Large intestine (tissue), 3 donors: Measurements from ENCODE around the gene KDM8. TPM values are rescaled to one million over a fixed set of nuclear protein-coding genes. Genes with fewer than 3 reads are reported as not detected.
"Not testable (repeated sequence)": the region's sequence is repeated elsewhere in the genome, so short reads cannot be mapped to it uniquely, and the experiment has no call there.

Experiments used
- DNase-seq, 2 donors: peaks; one replicate each; pipeline versions ENCODE4 v3.0.0 to v3.0.0-alpha.2; 2013
- H3K27ac ChIP-seq: one replicate; pipeline ENCODE4 v1.5.1; 2013; ENCODE audit warnings: low read length
- H3K27me3 ChIP-seq: 2 replicates; pipeline ENCODE4 v1.6.1; 2013; ENCODE audit warnings: low read length; ENCODE audit not compliant: control insufficient read depth, insufficient read depth
- H3K36me3 ChIP-seq: 2 replicates; pipeline ENCODE4 v1.6.1; 2013; ENCODE audit warnings: low read length; ENCODE audit not compliant: control insufficient read depth, insufficient read depth
- H3K4me1 ChIP-seq: one replicate; pipeline ENCODE4 v1.6.1; 2013; ENCODE audit warnings: low read length; ENCODE audit not compliant: control insufficient read depth, insufficient read depth
- H3K4me3 ChIP-seq: one replicate; pipeline ENCODE4 v1.5.1; 2013; ENCODE audit warnings: low read length
- H3K9me3 ChIP-seq: one replicate; pipeline ENCODE4 v1.6.1; 2013; ENCODE audit warnings: mild to moderate bottlenecking, low read depth, low read length, moderate library complexity; ENCODE audit not compliant: control insufficient read depth
- WGBS: methylation state at CpG from one replicate; pipeline ENCODE4 v1.1.5; 2013; ENCODE audit warnings: low lambda C conversion rate; ENCODE audit not compliant: insufficient coverage; 5-methylcytosine and 5-hydroxymethylcytosine counted together
- polyA plus RNA-seq: library from polyadenylated mRNA; unstranded; fragments of 120-200 nt; gene quantifications from one replicate; pipeline ENCODE4 v1.2.1, GENCODE V29; 2013

Gene KDM8
- polyA plus RNA-seq, 1 donor: 32.1 TPM

DNA sequence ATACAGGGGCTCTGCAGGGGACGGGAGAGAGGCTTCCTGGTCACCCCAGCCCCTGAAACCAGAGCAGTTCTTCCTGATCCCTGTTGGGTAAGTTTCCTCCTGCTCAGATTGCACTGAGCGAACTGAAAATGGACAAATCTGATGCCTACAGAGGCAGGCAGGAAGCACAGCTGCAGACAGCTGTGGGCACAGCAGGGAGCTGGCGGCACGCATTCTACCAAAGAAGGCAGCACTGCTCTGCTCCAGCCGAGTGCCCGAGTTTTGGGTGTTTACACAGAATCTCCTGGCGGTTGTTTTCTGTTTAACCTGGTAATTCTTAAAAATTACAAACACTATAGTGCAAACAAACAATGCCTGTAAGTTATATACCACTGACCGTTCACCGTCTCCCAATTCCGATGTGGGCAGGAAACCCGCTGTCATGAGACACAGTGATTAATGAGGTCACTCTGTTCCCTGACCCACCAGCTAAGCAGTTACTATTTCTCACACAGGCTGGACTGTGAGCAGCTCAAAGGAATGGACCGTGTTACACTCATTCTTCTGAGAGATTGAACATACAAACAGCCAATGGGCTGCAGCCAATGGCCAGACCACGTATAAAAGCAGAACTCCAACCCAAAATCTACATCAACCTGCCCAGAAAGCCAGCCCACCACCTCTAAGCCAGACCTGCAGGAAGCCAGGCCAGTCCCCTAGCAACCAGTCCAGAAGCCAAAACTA, 39.7 kb downstream of the KDM8 start:
- Histone ChIP-seq H3K27me3 (no peaks in the 10 kb centered on the region), H3K4me1 (peaks cover 26% of the 10 kb centered on the region), H3K4me3 (no peak overlapping the region), H3K9me3 (no peaks in the 10 kb centered on the region), H3K27ac (peak overlapping the region; percentile 60), H3K36me3 (peaks cover 12% of the 10 kb centered on the region)
- DNase-seq: peak in 1 of 2 donors; percentile 50
- no CpG with 5 or more reads among the region's 13 CpGs for WGBS

DNA sequence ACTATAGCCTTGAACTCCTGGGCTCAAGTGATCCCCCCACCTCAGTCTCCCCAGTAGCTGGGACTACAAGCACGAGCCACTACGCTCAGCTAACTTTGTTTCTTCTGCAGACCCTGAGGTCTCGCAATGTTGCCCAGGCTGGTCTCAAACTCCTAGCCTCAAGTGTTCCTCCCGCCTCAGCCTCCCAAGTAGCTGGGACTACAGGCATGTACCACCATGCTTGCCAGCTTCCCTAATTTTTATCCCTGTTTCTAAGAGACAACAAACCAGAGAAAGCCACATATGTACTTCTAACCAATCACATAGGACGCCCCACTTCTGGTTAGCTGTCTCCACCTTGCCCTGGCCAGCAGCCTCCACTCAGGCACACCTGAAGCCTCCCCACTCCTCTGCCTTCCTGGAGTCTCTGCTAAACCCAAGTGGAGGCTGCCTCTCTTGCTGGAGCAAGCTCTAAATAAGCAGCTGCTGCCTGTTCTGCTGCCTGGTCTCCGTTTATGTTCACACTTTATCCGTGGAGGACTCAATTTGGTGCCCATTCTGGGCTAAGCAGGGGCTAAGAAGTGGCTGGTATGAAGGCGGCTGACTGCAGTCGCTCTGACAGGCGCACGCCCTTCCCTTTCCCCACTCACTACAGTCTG, 40.5 kb downstream of the KDM8 start:
- peaks cover 26% of the 10 kb centered on the region for H3K4me1 ChIP-seq
- DNase-seq: no peak
- H3K27me3 ChIP-seq: no peaks in the 10 kb centered on the region
- H3K9me3 ChIP-seq: no peaks in the 10 kb centered on the region
- H3K27ac ChIP-seq: no peak overlapping the region
- H3K4me3 ChIP-seq: no peak overlapping the region
- peaks cover 12% of the 10 kb centered on the region for H3K36me3 ChIP-seq
- WGBS: no CpG with 5 or more reads among the region's 11 CpGs

DNA sequence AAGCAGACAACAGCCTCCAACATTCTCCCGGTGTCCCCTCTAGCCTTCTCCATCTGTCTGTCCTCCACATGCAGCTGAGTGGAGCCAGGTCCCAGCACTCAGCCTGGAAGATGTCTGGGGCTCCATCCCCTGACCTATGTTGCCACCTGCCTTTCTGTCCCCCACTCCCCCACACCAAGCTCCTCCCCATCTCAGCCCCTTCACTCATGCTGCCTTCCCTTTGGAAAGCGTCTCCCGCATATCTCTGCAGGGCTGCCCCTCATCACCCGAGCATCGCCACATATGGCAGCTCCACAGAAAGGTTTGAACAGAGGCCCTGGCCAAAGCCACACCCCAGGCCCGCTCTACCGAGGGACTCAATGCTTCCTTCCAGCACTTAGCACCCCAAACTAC, 41.0 kb downstream of the KDM8 start:
- H3K9me3 ChIP-seq: no peaks in the 10 kb centered on the region
- no peak for DNase-seq
- WGBS: no CpG with 5 or more reads among the region's 7 CpGs
- peaks cover 26% of the 10 kb centered on the region for H3K4me1 ChIP-seq
- no peak overlapping the region for H3K27ac ChIP-seq
- no peaks in the 10 kb centered on the region for H3K27me3 ChIP-seq
- peaks cover 12% of the 10 kb centered on the region for H3K36me3 ChIP-seq
- H3K4me3 ChIP-seq: no peak overlapping the region

DNA sequence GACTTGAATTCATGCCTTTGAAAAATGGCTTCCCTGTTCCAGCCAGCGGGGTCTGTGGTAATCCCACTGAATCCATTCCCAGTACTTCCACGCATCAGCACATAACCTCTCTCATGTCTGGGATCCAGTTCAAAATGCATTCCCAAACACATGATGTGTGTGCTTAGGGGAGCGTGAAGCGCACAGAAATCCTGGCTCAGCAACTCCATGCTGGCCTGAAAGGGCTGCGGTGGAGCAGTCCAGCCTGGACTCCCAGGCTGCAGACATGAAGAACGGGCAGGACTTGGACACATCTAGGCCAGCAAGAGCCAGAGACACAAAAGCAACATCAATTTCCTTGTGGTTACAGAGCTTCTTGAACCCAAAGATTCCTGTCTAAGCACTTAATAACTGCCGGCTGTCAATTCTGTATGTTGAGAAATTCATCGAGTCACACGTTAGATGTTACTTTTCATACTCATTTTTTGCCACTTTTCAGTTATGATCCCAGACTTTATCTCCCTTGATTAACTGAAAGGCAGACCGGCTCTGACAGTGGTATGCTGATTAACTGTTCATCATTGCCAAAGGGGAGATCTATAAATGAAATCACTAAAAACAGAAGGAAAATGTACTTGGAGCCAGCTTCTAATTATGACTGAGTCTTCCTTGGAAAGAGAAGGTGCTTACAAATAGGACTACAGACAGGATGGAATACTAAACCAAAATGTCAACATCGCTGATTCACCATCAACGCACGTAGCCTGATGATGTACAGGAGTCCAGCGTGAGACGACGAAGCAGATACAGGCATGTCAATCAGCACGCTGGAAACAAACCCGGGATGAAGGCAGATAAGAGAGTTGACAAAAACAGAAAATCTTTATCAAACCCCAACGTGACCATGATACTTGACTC, 42.2 kb downstream of the KDM8 start:
- DNase-seq: peak in 1 of 2 donors; percentile 38
- no peaks in the 10 kb centered on the region for H3K27me3 ChIP-seq
- peaks cover 26% of the 10 kb centered on the region for H3K4me1 ChIP-seq
- no peaks in the 10 kb centered on the region for H3K9me3 ChIP-seq
- H3K36me3 ChIP-seq: peaks cover 9% of the 10 kb centered on the region
- WGBS: no CpG with 5 or more reads among the region's 19 CpGs
- H3K4me3 ChIP-seq: no peak overlapping the region
- no peak overlapping the region for H3K27ac ChIP-seq

DNA sequence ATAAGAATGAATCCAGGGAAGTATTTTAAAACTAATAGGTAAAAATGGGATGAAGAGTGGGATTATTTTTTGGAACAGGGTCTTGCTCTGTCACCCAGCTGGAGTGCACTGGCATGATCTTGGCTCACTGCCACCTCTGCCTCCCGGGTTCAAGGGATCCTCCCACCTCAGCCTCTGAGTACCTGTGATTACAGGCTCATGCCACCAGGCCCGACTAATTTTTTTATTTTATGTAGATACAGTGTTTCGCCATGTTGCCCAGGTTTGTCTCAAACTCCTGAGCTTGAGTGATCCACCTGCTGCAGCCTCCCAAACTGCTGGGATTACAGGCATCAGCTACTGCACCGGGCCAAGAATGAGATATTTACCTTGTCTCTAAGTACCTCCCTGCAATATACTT, 43.1 kb downstream of the KDM8 start:
- H3K4me1 ChIP-seq: peaks cover 22% of the 10 kb centered on the region

DNA sequence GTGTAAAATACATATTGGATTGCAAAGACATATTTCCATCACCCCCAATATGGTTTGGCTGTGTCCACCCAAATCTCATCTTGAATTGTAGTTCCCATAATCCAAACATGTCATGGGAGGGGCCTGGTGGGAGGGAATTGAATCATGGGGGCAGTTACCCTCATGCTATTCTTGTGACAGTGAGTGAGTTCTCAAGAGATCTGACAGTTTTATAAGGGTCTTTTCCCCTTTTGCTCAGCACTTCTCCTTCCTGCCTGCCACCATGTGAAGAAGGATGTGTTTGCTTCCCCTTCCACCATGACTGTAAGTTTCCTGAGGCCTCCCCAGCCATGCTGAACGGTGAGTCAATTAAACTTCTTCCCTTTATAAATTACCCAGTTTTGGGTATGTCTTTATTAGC, 43.8 kb downstream of the KDM8 start:
- not testable (repeated sequence) for DNase-seq, H3K27me3 ChIP-seq, H3K4me3 ChIP-seq, H3K27ac ChIP-seq, H3K9me3 ChIP-seq
- WGBS: no CpG with 5 or more reads among the region's 1 CpG
- Histone ChIP-seq H3K4me1 (peaks cover 18% of the 10 kb centered on the region), H3K36me3 (peaks cover 11% of the 10 kb centered on the region)

More for the DNA sequence above, 43.1 kb downstream of the KDM8 start:
- no CpG with 5 or more reads among the region's 4 CpGs for WGBS
- H3K27ac ChIP-seq: no peak overlapping the region
- no peaks in the 10 kb centered on the region for H3K9me3 ChIP-seq
- H3K27me3 ChIP-seq: no peaks in the 10 kb centered on the region
- DNase-seq: no peak
- H3K36me3 ChIP-seq: peaks cover 9% of the 10 kb centered on the region
- no peak overlapping the region for H3K4me3 ChIP-seq

DNA sequence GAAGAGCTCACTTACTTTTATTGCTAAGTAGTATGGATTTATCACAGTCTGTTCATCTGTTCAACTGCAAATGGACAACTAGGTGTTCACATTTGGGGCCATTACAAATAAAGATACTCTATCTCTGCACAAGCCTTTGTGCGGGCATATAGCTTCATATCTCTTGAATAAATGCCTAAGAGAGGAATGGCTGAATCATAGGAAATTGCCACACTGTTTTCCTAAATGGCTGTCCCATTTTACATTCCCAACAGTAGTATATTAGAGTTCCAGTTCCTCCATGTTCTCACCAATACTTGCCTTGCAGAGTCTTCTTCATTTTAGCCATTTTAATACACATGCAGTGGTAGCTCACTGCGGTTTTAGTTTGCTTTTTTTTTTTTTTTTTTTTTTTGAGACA, 44.7 kb downstream of the KDM8 start:
- Histone ChIP-seq H3K4me1 (peaks cover 9% of the 10 kb centered on the region), H3K4me3 (no peak overlapping the region), H3K27ac (no peak overlapping the region), H3K36me3 (peaks cover 14% of the 10 kb centered on the region), H3K9me3 (no peaks in the 10 kb centered on the region), H3K27me3 (no peaks in the 10 kb centered on the region)
- no CpG with 5 or more reads among the region's 2 CpGs for WGBS
- no peak for DNase-seq

DNA sequence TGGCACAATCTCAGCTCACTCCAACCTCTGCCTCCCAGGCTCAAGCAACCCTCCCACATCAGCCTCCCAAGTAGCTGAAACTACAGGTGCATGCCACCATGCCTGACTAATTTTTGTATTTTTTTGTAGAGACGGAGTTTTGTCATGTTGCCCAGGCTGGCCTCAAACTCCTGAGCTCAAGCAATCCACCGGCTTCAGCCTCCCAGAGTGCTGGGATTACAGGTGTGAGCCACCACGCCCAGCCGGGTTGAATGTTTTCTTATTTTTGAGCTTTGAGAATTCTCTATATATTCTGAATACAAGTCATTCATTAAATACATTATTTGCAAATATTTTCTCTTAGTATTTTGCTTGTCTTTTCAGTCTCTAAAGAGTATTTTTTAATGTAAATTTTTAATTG, 45.6 kb downstream of the KDM8 start:
- not testable (repeated sequence) for H3K4me3 ChIP-seq, H3K27ac ChIP-seq, DNase-seq, H3K4me1 ChIP-seq, H3K27me3 ChIP-seq, H3K9me3 ChIP-seq
- 100% methylated on average over 1 of the region's 4 CpGs for WGBS
- H3K36me3 ChIP-seq: peaks cover 20% of the 10 kb centered on the region

DNA sequence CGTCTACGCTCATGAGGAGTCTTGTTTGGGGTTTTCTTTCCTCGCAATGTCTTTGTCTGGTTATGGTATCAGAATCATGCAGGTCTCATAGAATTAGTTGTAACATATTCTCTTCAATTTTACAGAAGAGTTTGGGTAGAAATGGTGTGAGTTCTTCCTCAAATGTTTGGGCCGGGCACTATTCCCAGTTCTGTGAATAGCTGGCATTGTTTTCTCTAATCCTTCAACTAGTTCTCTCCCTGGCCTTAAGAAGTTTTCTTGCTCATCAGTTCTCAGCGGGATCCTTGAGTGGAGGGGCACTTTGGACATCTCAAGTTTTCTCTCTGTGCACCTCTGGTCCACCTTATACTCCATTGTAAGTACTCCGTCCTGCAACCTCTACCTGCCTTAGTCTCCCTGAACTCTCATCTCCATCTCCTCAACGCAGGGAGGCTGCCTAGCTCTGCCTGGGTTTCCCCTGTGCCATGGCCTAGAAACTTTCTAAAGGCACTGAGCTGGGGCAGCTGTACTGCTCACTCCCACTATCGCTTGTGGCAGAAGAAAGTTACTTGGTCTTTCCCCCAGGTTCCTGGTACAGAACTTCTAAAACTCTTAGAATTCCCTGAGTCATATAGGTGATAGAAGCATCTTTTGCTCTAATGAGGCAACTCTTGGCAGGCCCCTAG, 48.3 kb downstream of the KDM8 start:
- H3K4me1 ChIP-seq: peaks cover 2% of the 10 kb centered on the region
- WGBS: no CpG with 5 or more reads among the region's 8 CpGs
- H3K27ac ChIP-seq: no peak overlapping the region
- H3K27me3 ChIP-seq: no peaks in the 10 kb centered on the region
- no peaks in the 10 kb centered on the region for H3K9me3 ChIP-seq
- DNase-seq: no peak
- H3K4me3 ChIP-seq: no peak overlapping the region
- H3K36me3 ChIP-seq: peaks cover 29% of the 10 kb centered on the region

DNA sequence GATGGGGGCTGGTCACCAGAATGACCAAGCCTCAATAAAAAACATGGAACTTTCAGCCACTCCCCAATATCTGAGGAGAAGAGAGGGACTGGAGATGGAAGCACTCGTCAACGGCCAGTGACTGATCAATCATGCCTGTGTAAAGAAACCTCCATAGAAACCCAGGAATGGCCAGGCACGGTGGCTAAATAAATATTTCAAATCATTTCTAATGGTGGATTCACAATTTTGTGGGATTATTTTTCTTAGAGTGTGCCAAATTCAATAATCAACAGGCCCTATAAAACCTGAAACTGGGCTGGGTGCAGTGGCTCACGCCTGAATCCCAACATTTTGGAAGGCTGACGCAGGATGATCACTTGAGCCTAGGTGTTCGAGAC, 48.9 kb downstream of the KDM8 start:
- no peak for DNase-seq

More for the DNA sequence above, 48.9 kb downstream of the KDM8 start:
- Histone ChIP-seq H3K27ac (no peak overlapping the region), H3K27me3 (no peaks in the 10 kb centered on the region), H3K4me1 (peaks cover 2% of the 10 kb centered on the region), H3K9me3 (no peaks in the 10 kb centered on the region), H3K36me3 (peaks cover 34% of the 10 kb centered on the region), H3K4me3 (no peak overlapping the region)
- no CpG with 5 or more reads among the region's 6 CpGs for WGBS
